ENCODE measurements around the gene GALNT4.
A peak's percentile ranks its signal among the peaks of the same experiment; 100 is the strongest.

The GALNT4 gene

DNA sequence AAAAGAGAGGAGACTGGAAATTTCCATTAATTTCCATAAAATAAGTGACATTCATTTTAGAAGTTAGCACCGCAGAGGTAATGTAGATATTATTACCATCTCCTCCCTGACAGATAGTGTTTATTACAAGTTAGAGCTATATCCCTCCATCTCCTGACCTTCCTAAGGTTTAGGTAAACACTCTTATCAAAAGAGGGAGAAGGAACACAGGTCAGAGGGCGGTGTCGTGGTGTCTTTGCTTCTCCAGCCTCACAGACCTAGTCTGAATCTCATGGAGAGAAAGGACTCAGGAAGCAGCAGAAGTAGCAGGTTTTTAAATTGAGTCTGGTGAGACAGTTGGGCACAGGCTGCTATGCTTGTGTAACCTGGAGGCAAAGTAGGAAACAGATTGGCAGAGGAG is 12.8 kb upstream of the GALNT4 start:
- no peak overlapping the region for H3K4me3 ChIP-seq (ENCODE audit: low read depth, low read length)

DNA sequence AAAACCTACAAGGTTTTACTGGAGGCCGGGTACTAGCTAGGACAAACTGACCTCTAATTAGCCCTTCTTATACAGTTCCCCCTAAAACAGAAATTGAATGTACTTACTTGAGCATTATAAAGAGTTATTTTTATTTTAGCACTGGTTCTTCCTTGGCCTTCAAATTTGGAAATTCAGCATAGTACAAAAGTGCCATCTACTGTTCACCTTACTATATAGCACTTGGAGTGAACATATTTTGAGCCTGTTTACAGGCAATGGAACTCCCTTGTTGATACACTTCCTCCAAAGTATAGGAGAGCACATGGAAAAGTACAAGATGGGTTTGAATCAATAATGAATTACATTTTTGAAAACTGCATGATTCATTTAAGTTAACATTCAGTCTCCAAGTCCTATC is 5.1 kb upstream of the GALNT4 start:
- H3K4me3 ChIP-seq (ENCODE audit: low read depth, low read length), result no peak overlapping the region

DNA sequence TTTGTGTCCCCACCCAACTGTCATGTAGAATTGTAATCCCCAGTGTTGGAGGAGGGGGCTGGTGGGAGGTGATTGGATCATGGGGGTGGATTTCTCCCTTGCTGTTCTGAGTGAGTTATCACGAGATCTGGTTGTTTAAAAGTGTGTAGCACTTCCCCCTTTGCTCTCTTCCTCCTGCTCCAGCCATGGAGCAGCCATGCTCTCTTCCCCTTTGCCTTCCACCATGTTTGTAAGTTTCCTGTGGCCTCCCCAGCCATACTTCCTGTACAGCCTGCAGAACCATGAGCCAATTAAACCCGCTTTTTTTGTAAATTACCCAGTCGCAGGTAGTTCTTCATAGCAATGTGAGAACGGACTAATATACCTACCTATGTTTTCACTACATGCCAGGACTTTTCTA is 3.8 kb upstream of the GALNT4 start:
- H3K4me3 ChIP-seq (ENCODE audit: low read depth, low read length), result no peak overlapping the region

DNA sequence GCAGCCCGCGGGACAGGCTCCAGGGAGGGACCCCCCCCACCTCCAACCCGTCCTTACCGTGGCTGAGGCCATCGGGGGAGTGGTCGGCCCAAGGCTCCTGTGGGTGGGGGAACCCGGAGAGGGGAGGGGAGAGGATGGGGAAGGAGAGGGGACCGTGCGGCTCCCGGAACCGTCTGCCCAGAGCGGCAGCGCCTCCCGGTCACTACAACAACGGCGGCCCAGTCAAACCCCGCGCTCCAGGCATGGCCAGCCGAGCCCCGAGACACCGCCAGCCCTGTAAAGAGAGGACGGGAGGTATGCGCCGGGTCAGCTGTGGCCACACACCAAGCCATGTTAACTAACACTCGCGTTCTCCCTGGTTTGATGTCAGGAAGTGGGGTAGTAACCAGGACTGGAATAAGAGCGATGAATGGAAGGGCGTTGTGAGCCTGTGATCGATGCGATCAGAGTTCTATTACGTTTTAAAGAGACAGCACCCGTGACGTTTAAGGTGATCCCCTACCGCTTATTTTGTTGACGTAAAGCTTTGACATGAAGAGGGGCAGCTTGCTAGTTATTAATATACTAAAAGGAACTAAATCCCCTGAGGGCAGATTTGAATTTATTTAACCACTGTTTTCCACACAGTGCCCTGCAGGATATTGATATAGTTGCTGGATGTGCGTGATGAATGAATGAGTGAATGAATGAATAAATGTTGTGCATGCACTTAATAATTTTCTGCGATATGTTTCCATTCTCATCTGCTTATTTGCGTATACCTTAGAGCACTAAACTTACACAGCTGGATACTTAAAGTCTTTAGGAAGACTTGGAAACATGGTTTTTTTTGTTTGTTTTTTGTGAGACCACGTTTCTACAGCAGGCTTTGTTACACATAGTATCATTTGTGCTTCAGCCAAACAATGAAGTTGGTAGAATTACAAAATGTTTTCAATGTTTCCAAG is 1.5 kb upstream of the GALNT4 start, which contains the start of gene POC1B:
Gene POC1B, minus strand, starts transcription at position 224 of the 947 bp plus-strand sequence. Its CDS starts 152 bp downstream, at position 72.
- peak within 1 kb of the TSS; percentile 88 for H3K4me3 ChIP-seq (ENCODE audit: low read depth, low read length)

DNA sequence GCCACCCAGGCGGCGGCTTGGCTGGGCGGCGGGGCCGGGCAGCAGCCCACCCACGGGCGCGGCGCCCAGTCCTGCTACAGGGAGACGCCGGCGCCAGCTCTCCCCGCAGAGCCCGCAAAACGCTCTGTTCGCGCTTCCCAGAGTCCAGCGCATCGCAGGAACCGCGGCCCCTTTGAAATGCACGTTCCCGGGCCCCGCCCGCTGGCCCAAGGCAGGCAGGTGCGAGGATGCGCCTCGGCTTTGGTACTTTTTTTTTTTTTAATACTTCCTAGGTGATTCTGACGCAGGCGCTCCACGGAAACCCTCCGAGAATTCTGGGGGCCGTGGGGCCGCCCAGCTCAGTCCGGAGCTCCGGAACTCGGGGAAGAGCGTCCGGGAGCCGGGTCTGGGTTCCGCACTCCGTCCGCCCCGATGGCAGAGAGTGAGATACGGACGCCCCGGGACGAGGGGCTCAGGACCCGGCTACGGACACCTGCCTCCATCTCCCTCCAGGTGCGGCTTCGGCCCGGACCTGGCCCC is 768 bp upstream of the GALNT4 start:
- peak overlapping the region; percentile 88 for H3K4me3 ChIP-seq (ENCODE audit: low read depth, low read length)

DNA sequence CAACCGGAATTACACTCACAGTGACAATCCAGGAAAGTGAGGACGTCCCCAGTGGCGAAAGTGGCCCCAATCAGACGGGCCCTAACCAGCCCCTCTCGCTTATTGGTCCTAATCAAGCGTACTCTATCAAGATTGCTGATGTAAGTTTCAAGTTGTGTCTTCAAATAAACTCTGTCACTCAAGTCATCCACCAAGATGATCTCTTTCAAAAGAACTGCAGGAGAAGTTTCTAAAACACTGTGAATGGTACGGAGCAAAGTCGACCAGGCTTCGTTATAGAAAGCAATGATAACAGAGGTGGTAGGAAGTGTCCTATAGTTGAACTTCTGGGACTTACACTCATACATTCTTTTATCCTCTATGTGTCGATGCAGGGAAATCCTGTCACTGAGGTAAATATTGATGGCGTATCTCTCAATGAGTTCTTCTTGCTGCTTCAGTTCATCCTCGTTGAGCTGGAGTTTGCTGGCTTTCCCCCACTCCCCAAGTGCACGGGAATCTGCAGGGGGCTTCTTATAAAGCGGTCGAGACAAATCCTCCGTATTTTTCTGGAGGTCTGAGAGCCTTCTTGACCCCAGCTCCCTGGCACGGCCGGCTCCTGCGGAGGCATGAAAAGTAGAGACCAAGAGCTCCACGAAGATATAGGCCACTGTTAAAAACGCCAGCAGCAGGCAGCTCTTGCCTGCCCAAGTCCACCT is 604 bp downstream of the GALNT4 start:
- peak overlapping the region; percentile 88 for H3K4me3 ChIP-seq (ENCODE audit: low read depth, low read length)

DNA sequence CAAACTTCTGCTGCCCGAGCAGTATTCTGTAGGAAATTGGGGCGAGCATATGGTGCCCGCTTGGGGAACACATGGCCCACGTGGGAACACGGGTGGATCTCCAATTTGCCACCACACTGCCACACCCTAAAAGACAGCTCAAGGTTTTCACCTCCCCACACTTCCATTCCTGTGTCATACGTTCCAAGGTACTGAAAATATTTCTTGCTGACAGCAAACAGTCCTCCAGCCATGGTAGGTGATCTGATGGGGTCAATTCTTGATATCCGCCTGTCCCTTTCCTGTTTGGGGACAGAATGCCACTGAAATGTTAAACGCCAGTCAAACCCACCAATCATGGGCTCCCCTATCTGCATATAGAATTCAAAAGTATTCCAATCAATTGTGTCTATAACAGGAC is 1.2 kb downstream of the GALNT4 start:
- no peak overlapping the region for H3K4me3 ChIP-seq (ENCODE audit: low read depth, low read length)

DNA sequence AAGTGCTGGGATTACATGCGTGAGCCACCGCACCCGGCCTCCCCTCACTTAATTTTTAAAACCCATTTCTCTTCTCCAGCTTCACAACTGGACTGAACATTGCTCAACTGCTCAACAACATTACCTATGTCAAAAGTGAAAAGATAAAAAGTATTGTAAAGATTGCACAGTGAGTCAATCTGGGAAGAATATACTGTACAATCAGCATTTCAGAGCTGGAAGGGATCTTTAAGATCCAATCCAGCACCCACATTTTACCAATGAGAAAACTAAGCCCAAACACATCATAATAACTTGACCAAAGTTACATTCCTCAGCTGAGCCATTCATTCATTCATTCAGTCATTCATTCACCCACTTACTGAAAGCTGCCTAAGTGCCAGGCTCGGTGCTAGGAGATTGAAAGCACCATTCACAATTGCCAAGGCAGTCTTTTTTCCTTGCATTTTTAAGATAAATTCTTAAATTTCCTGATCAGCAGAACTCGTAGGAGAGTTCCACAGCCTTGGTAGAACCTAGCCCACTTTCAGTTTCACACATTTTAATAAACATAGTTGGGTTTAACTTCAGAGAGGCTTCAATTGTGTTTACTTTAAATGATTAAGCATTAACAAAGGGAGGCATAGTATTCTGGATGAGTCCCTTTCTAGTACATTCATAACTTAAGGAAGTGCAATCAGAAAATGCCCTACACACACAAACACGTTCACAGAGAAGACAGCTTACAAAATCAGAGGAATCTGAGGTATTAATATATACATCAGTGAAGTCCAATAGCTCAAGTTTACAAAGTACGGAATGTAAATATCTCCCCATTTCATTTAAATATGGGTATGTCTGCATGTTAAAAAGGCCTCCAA is 3.0 kb downstream of the GALNT4 start:
- no peak overlapping the region for H3K4me3 ChIP-seq (ENCODE audit: low read depth, low read length)

DNA sequence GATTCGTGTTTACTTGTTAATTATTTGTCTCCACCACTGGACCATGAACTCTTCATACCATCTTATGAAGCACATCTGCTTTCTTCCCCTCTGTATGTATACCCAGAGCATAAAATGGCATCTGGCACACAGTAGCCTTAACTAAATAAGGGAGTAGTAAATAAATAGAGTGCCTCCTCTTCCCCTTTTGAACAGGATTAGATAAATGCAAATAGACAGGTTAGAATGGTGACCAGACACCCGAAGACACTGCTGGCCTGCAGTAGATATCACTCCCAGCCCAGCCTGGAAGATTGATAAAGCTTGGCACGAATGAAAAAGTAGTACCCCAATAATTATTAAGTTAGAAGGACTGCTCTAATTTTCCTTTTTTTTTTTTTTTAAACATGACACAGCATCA is 6.9 kb downstream of the GALNT4 start:
- no peak overlapping the region for H3K4me3 ChIP-seq (ENCODE audit: low read depth, low read length)

DNA sequence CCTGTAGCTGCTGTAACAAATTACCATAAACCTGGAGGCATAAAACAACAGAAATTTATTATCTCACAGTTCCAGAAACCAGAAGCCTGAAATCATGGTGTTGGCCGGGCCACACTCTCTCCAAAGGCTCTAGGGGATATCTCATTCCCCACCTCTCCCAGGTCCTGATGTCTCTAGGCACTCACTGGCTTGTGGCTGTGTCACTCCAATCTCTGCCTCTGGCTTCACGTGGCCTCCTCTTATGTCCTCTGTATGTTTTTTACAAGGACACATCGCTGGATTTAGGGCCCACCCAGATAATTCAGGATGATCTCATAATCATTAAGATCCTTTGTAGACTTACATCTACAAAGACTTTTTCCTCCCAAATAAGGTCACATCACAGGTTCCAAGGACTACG is 8.0 kb downstream of the GALNT4 start:
- H3K4me3 ChIP-seq (ENCODE audit: low read depth, low read length), result no peak overlapping the region

DNA sequence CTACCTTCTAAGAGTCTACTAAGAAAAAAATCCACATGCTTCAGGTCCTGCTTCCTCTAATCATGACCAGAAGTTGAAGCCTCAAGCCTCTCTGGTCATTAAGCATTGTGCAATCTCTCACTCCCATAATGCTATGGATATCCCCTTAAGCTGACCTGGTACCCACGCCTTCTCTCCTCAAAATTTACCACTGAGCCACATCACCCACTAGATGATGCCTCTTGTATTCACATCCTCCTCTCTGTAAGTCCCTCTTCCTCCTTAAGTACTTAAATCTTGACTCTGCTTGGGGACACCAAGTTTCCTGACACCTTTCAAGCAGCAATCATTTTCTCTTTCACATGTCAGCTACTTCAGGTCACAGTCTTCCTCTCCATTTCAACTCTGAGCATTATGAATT is 9.8 kb downstream of the GALNT4 start:
- H3K4me3 ChIP-seq (ENCODE audit: low read depth, low read length), result no peak overlapping the region

DNA sequence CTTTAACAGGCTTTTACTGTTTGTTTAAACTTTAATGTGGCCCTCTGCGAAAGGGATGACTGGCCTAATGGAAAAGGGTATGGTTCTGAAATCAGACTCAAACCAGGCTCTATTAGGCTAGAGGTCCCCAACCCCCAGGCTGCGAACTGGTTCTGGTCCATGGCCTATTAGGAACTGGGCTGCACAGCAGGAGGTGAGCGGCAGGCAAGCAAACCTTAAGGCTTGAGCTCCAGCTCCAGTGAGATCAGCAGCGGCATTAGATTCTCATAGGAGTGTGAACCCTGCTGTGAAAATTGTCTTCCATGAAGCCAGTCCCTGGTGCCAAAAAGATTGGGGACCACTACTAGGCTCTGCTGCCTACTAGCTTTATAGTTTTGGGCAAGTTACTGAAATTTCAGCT is 11.1 kb downstream of the GALNT4 start:
- no peak overlapping the region for H3K4me3 ChIP-seq (ENCODE audit: low read depth, low read length)

DNA sequence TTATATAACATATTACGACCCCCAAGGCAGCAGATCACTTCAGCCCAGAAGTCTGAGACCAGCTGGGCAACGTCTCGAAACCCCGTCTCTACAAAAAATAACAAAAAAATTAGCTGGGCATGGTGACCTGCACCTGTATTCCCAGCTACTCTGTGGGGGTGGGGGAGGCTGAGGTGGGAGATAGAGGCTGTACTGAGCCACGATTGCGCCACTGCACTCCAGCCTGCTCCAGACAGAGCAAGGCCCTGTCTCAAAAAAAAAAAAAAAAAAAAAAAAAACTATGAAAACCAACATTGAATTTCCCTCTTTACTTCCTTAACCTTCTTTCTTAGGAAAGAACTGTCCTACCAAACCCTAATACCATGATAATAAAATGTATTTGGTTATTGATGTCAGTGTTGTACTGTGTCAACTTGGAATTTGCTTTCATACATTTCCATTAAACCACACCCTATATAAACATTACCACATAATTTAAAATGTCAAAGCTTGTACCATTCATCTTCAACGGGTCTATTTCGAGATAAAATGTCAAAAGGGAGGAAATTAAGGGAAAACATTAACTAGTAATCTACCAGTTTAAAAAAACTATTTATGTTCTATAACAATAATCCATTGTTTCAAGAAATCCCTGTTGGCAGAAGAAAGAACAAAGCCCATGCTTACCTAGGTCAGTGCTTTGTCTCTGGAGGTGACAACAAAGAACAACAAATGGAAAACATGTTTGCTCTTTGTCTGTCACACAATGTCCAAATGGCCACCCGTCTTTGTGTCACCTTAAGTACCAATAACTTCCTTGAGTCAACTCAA is 17.4 kb downstream of the GALNT4 start:
- H3K4me3 ChIP-seq (ENCODE audit: low read depth, low read length), result no peak overlapping the region

DNA sequence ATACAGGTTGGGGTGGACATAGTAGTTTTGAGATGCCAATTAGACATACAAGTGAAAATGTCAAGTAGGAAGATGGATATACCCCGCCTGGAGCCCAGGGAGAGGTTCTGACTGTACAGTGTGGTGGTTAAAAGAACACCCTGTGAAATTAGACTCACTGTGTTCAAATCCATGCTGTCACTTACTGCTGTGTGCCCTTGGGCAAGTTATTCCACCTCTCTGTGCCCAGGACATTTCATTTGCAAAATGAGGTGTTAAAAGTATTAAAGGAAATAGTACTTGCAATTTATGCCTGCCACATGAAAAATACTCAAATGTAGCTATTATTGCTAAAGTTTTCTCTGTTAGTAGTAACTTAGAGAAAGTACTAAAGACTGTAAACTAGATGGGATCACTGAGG is 18.5 kb downstream of the GALNT4 start:
- no peak overlapping the region for H3K4me3 ChIP-seq (ENCODE audit: low read depth, low read length)

DNA sequence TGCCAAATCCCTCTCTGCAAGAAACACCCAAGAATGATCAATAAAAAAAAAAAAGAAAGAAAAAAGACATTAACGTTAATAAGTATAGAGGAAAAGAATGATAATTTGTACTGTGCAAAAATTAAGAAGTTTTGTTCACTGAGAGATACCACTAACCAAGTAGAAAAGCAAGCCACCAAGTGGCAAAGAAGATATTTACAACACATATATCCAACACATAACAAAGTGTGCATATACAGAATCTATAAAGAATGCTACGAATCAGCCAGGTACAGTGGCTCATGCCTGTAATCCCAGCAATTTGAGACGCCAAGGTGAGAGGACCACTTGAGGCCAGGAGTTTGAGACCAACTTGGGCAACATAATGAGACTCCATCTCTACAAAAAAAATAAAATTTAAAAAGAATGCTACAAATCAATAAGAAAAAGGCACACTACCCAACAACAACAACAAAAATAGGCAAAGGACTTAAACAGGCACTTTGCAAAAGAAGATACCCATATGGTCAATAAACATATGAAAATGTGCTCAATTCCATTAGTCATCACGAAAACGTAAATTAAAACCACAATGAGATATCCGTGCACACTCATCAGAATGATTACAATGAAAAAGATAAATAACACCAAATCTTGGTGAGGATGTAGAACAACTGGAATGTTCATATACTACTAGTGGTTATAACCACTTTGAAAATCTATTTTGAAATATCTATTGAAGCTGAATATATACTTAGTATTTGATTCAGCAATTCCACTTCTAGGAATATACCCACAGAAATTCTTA is 19.8 kb downstream of the GALNT4 start:
- H3K4me3 ChIP-seq (ENCODE audit: low read depth, low read length), result no peak overlapping the region

DNA sequence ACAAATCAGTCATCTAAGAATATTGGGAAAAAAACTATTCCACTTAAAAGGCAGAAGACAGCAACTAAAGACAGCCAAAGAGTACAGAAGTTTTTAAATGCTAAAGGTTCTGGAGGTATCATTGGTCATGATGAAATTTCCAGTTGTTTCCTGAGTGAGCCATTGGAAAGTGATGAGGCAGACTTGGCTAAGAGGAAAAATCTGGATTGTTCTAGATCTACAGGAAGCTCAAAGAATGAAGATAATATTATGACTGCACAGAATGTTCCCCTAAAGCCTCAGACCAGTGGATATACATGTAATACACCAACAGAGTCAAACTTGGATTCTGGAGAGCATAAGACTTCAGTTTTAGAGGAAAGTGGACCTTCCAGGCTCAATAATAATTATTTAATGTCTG is 22.8 kb downstream of the GALNT4 start:
- no peak overlapping the region for H3K4me3 ChIP-seq (ENCODE audit: low read depth, low read length)

DNA sequence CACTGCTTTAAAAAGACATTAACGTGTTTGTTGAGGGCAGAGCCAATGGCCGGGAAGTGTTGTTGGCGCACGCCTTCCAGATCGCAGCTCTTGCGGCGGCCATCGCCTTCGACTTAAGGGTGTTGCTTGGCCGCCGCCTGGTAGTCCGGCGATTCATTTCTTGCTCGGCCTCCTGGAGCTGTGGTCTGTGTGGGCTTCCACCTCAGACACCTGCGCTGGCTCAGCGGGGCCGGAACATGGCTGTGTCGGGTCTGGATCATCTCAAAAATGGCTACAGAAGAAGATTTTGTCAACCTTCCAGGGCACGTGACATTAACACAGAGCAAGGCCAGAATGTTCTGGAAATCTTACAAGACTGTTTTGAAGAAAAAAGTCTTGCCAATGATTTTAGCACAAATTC is 24.7 kb downstream of the GALNT4 start:
- H3K4me3 ChIP-seq (ENCODE audit: low read depth, low read length), result no peak overlapping the region

DNA sequence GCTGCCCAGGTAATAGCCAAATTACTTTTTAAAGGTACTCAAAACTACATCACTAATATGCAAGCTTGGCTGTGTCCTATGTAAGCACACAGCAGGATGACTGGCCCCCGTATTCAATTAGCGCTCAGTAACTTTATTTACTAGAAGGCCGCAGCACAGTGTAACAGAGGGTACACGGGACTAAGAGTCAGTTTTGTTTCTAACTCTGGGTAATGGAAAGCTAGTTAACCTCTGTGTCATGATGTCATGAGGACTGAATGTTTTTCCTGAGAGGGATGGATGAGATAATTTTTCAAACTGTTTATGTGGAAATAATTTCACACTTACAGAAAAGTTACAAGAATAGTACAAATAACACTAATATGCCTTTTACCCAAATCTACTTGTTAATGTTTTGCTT is 27.1 kb downstream of the GALNT4 start:
- H3K4me3 ChIP-seq (ENCODE audit: low read depth, low read length), result no peak overlapping the region

DNA sequence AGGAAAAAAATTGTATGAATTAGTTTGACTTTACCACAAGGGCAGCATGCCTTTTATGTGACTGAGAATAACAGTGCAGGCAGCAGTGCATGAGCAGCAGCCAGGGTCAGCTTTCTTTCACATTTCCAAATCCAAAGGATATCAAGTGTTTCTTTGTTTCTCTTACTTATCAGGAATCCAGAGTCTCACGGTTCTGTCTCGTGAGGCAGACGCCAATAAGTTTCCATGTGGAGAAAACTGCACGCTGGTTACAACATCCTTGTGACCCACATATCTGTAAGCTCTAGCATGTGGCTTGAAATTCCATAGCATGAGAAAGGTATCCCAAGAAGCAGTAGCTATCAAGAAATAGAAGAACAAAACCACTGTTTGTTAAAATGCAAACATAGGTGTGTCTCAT is 27.6 kb downstream of the GALNT4 start:
- no peak overlapping the region for H3K4me3 ChIP-seq (ENCODE audit: low read depth, low read length)
